Activated naive CD8-positive, alpha-beta T cell treated with anti-CD3 and anti-CD28 coated beads, Interleukin-2, amount 50 U/mL, for 24 hours (primary cell): ENCODE results near the gene PRR5L.
A peak's percentile ranks its signal among the peaks of the same experiment; 100 is the strongest.

ENCODE experiments used
- ATAC-seq: fragments of 150-1000 bp; cut with Tn5 transposase; one replicate; pipeline ENCODE4 v1.10.0; 2021
- DNase-seq: peaks from one replicate; pipeline ENCODE4 v3.0.0; 2021
- H3K27ac Mint-ChIP-seq: one replicate; pipeline ENCODE4 v1.8.0; 2021; ENCODE audit warnings: mild to moderate bottlenecking, mixed read lengths
- H3K27me3 Mint-ChIP-seq: one replicate; pipeline ENCODE4 v1.8.0; 2021; ENCODE audit warnings: mixed read lengths
- H3K36me3 Mint-ChIP-seq: one replicate; pipeline ENCODE4 v1.8.0; 2021; ENCODE audit warnings: low read depth, mixed read lengths
- H3K4me1 Mint-ChIP-seq: one replicate; pipeline ENCODE4 v1.8.0; 2021; ENCODE audit warnings: mixed read lengths
- H3K4me3 Mint-ChIP-seq: one replicate; pipeline ENCODE4 v1.8.0; 2021; ENCODE audit warnings: mild to moderate bottlenecking, moderate library complexity, mixed read lengths
- H3K9me3 Mint-ChIP-seq: one replicate; pipeline ENCODE4 v1.8.0; 2021; ENCODE audit warnings: mixed read lengths

PRR5L gene

DNA sequence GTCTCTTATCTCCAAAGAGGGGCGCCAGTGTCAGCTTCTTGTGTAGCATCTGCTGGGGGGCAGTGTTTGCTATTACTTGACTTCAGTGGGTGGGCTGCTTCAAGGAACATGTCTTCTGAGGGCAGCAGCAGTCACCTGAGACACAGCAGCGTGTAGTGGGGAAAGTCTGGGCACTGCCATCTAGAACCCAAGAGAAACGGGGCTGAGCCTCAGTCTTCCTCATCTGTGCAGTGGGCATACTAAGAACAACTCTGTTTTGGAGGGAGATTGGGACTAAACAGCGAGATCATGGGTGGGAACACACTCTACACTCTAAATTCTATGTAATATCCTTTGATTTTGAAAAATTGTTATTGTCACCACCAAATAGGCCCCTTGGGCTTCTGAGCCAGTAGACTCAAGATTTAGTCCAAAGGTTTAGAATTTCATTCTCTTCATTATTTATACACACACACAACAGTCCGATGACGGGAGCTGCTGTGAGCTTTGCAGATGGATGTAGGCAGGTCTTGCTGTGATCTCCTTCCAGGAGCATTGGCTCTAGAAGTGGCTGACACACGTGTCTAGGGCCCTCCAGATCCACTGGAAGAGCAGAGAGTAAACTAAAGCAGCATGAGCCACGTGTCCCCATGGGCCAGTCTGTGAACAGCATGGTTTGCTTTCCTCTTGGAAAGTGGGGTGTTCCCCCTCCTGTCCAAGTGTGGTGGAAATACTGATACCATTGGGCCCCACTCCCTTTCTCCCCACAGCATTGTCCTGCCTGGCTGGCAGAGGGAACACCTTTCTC is 162.2 kb downstream of the PRR5L start:
- H3K9me3 Mint-ChIP-seq: no peaks in the 10 kb centered on the region
- ATAC-seq (no peak), DNase-seq (no peak)
- peaks cover 2% of the 10 kb centered on the region for H3K36me3 Mint-ChIP-seq
- H3K27me3 Mint-ChIP-seq: no peaks in the 10 kb centered on the region
- no peak overlapping the region for H3K27ac Mint-ChIP-seq
- peaks cover 10% of the 10 kb centered on the region for H3K4me1 Mint-ChIP-seq
- H3K4me3 Mint-ChIP-seq: no peak overlapping the region

DNA sequence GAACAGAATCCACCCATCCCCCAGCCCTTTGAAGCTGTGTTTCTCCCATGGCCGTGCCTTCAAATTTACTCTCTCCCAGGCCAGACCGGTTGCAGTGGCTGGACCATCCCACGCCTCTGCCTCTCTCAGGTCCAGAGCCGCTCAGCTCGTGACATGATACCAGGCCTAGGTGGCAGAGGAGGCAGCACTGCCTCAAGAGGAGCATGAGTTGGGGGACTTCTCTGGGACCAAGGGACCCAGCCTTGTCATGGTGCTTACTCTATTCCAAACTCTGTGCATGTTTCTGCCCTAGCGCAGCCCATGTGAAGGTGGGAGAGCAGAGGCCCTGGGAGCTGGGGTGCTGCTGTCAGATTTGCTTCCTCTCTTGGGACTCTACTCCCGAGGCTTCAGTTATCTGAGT is 163.0 kb downstream of the PRR5L start:
- Mint-ChIP-seq H3K36me3 (peaks cover 2% of the 10 kb centered on the region), H3K4me1 (peaks cover 6% of the 10 kb centered on the region), H3K27me3 (no peaks in the 10 kb centered on the region), H3K27ac (no peak overlapping the region), H3K9me3 (no peaks in the 10 kb centered on the region), H3K4me3 (no peak overlapping the region)
- ATAC-seq (no peak), DNase-seq (no peak)

DNA sequence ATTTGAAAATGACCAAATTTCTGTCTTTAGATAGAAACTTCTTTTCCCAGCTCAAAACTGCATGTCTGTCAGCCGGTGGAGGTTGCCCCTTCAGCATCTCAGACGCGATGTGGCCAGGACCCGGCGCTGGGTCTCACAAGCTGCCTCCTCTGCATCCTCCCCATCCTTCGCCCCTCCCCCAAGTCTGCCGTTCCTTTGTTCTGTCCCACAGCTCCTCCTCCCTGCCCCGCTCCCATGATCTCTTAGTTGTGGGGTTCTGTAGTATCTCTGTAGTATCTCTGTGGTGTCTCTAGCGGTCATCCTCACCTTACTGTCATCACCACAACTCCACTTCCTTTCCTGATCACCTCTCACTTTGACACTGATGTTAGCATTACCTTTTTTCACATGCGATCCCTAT is 164.1 kb downstream of the PRR5L start:
- Mint-ChIP-seq H3K27ac (no peak overlapping the region), H3K4me3 (no peak overlapping the region), H3K36me3 (peaks cover 2% of the 10 kb centered on the region), H3K4me1 (peaks cover 6% of the 10 kb centered on the region), H3K27me3 (no peaks in the 10 kb centered on the region), H3K9me3 (no peaks in the 10 kb centered on the region)
- ATAC-seq (no peak), DNase-seq (no peak)

DNA sequence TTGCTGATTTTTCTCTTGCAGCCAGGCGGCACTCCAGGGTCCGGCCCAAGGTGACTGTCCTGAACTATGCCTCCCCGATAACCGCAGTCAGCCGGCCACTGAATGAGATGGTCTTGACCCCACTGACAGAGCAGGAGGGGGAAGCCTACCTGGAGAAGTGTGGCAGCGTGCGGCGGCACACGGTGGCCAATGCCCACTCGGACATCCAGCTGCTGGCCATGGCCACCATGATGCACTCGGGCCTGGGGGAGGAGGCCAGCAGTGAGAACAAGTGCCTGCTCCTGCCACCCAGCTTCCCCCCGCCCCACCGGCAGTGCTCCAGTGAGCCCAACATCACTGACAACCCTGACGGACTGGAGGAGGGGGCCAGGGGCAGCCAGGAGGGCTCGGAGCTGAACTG is 166.2 kb downstream of the PRR5L start:
- H3K36me3 Mint-ChIP-seq: peaks cover 3% of the 10 kb centered on the region
- H3K4me3 Mint-ChIP-seq: no peak overlapping the region
- H3K9me3 Mint-ChIP-seq: no peaks in the 10 kb centered on the region
- no peaks in the 10 kb centered on the region for H3K27me3 Mint-ChIP-seq
- peaks cover 8% of the 10 kb centered on the region for H3K4me1 Mint-ChIP-seq
- no peak overlapping the region for H3K27ac Mint-ChIP-seq
- DNase-seq (no peak), ATAC-seq (no peak)

DNA sequence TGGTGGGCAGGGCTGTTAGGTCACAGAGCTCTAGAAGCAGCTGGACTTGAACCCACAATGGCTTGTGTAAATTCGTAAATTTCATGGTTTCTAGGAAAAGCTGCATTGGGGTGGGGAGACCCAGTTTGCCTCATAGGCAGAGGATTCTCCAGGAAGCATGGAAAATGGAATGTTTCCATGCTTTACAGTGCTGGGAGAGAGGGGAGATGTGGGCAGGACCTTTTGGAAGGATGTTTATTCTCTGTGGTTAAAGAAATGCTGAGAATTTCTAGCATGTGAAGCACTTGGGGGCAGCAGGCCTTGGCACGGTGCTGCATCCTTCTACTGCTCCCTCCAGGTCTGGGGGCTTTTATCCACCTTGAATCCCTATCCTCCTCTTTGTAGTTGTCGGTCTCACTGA is 167.7 kb downstream of the PRR5L start:
- no peaks in the 10 kb centered on the region for H3K9me3 Mint-ChIP-seq
- no peak overlapping the region for H3K4me3 Mint-ChIP-seq
- H3K27me3 Mint-ChIP-seq: no peaks in the 10 kb centered on the region
- peaks cover 3% of the 10 kb centered on the region for H3K36me3 Mint-ChIP-seq
- peaks cover 8% of the 10 kb centered on the region for H3K4me1 Mint-ChIP-seq
- DNase-seq (no peak), ATAC-seq (no peak)
- H3K27ac Mint-ChIP-seq: no peak overlapping the region

DNA sequence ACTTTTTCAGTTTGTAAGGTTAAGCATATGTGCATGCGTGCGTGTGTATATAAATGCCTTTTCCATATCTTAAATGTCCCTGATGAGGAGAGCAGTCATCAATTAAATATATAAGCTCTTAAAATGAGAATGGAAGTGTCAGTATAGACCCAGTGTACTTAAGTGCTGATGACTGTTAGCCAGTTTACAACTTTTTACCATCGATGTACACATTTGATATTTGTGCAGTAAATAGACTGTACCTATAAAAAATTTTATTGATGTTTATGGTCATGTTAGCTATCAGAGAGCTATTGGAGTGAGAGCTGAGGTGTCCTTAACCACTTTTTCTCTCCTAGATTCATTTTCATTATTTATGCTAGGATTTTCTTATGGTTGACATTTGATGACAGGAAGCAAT is 168.6 kb downstream of the PRR5L start:
- ATAC-seq: no peak
- no peaks in the 10 kb centered on the region for H3K9me3 Mint-ChIP-seq
- H3K4me1 Mint-ChIP-seq: peaks cover 8% of the 10 kb centered on the region
- no peaks in the 10 kb centered on the region for H3K27me3 Mint-ChIP-seq
- no peak overlapping the region for H3K4me3 Mint-ChIP-seq
- no peak for DNase-seq
- H3K27ac Mint-ChIP-seq: no peak overlapping the region
- H3K36me3 Mint-ChIP-seq: peaks cover 3% of the 10 kb centered on the region

DNA sequence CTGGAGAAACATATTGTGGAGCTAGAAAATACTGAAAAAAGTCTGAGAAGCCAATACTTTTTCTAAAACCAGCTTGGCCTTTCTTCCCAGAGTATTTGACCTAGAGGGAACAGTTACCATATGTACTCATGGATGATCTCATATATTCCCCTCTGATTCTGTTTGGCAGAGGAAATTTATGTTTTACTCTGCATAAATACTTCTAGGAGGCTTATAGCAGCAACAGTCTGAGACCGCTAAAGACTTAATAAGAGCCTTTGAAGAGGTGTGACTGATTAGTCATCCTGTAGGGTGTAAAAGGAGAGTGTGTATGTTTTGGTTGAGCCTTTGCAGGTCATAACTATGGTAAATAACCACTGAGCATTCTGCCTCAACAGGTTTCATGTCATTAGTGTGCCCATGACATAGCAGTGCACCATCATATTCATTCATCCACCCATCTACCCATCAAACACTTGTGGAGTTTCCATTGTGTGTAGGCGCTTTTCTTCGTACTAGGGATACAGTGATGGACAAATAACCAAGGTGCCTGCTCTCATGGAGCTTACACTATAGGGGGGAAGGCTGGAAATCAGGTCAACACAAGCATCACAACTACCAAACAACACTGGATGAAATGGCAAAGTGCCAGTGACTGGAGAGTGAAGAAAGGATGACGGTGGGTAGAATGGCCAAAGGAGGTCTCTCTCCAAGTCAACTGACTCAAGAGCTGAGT is 169.5 kb downstream of the PRR5L start:
- Mint-ChIP-seq H3K27me3 (no peaks in the 10 kb centered on the region), H3K4me3 (no peak overlapping the region), H3K36me3 (peaks cover 3% of the 10 kb centered on the region), H3K27ac (no peak overlapping the region), H3K9me3 (no peaks in the 10 kb centered on the region), H3K4me1 (peaks cover 2% of the 10 kb centered on the region)
- DNase-seq (no peak), ATAC-seq (peak; percentile 62)

DNA sequence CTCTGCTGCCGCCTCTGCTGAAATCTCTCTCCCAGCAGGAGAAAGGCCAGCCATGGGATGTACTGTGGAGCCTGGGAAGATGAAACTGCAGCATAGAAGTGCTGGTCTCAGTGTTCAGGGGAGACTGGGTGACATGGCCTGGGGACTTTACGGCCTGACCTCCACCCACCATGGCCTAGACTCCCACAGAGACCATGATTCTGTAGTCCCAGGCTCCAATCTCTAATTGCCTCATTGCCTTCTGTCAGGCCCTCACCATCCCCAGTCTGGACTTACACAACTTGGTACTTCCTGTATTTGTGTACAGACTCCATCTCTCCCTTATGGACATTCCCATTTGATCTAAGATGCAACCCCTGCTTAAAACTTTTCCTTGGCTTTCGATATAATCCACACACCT is 170.9 kb downstream of the PRR5L start:
- peaks cover 3% of the 10 kb centered on the region for H3K36me3 Mint-ChIP-seq
- DNase-seq (no peak), ATAC-seq (no peak)
- no peaks in the 10 kb centered on the region for H3K9me3 Mint-ChIP-seq
- peaks cover 2% of the 10 kb centered on the region for H3K4me1 Mint-ChIP-seq
- H3K27me3 Mint-ChIP-seq: no peaks in the 10 kb centered on the region
- H3K27ac Mint-ChIP-seq: no peak overlapping the region
- H3K4me3 Mint-ChIP-seq: no peak overlapping the region

DNA sequence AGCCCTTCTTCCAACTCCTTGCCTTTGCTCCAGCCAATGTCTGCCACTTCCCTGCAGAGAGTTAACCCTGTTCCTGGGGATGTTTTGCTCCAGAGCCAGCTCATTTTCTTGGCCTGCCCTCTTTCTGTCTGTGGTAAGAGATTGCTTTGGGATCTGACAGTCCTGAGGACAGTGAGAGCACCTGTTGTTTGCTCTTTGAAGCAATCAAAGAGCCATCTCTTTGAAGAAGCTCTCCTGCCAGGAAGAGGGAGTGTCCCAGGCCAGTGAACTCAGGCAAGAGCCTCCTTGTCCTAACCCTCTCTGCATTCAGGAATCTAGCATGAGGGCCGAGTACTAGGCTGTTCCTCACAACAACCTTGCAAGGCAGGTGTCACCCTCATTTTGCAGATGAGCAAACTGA is 171.8 kb downstream of the PRR5L start:
- DNase-seq: no peak
- ATAC-seq: no peak
- H3K9me3 Mint-ChIP-seq: no peaks in the 10 kb centered on the region
- no peaks in the 10 kb centered on the region for H3K27me3 Mint-ChIP-seq
- H3K36me3 Mint-ChIP-seq: peaks cover 3% of the 10 kb centered on the region
- peaks cover 2% of the 10 kb centered on the region for H3K4me1 Mint-ChIP-seq
- H3K27ac Mint-ChIP-seq: no peak overlapping the region
- no peak overlapping the region for H3K4me3 Mint-ChIP-seq

DNA sequence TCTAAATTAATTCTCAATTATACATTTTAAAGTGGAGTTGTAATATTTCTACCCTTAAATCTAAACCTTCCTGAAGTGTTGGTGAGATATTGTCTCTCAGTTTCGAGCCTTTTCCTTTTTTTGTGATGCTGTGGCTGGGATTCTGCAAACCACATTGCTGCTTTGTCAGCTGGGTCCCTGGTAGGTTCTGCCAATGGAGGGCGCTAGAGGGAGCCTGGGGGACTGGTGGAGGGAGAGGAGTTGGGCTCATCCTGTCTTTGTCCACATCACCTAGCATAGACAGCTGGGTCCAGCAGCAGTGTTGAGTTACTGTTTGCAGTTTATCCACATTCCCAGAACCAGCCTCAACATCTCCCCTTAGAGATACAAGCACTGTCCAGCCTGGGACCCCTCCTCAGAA is 173.0 kb downstream of the PRR5L start:
- Mint-ChIP-seq H3K36me3 (peaks cover 3% of the 10 kb centered on the region), H3K4me1 (peaks cover 2% of the 10 kb centered on the region), H3K9me3 (no peaks in the 10 kb centered on the region), H3K27ac (no peak overlapping the region), H3K27me3 (no peaks in the 10 kb centered on the region), H3K4me3 (no peak overlapping the region)
- DNase-seq (peak; percentile 26), ATAC-seq (no peak)

DNA sequence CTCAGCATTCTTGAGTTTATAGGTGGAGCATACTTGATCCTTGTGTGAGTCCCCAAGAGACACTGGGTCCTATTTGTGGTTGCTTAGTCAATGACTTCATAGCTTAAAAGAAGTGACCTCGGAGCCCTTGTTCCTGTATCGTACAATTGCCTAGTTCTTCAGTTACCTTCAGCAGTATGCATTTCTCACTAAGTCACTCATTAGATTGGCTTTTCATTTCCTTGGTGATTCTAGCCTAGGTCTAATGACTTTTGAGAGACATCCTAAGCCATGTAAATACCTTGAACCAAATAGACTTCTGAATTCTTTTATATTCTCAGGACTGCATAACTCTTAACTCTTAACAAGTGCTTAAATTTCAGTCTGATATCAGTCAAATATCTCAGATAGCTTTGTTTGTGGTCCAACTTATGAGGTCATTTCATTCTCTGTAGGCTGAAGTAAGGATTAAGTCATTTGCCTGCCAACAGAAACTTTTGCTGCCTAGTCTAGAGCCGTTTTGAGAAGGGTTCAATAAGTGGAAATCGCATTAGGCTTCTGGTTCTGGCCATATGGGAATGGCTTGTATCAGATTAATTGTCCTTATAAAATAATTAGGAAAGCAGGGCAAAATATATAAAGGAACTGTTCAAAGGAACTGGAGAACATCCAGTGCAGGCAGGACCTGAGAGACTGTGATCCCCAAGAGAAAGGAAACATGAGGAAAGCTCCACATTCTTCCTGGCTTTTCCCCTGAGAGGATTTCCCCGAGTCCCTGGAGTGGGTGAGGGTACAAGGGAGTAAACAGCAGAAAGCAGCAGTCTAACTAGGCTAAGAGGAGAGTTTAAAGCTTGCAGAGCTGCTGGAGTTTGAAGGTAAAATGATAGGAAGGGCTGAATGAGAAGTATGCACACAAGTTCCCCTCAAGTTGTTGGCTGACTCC is 174.1 kb downstream of the PRR5L start:
- Mint-ChIP-seq H3K36me3 (peaks cover 3% of the 10 kb centered on the region), H3K27me3 (no peaks in the 10 kb centered on the region), H3K4me3 (no peak overlapping the region), H3K4me1 (peaks cover 2% of the 10 kb centered on the region), H3K9me3 (no peaks in the 10 kb centered on the region), H3K27ac (no peak overlapping the region)
- DNase-seq (no peak), ATAC-seq (no peak)

DNA sequence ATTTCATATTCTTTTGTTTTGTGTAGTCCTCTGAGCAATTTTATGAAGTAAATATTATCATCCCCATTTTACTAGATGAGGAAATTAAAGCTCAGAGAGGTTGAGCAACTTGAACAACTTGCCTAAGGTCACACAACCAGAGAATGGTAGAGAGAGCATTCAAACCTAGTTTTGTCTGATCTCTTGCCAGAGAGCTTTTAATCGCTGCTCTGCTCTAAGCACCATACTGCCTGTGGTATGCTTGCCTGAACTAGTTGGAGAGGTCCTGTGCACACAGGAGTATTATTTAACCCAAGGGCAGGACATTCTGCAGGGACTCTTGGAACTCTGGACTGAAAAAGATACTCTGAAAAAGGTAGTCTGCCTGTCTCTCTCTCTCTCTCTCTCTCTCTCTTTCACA is 175.5 kb downstream of the PRR5L start:
- H3K4me1 Mint-ChIP-seq: no peaks in the 10 kb centered on the region
- no peaks in the 10 kb centered on the region for H3K36me3 Mint-ChIP-seq
- no peaks in the 10 kb centered on the region for H3K27me3 Mint-ChIP-seq
- H3K4me3 Mint-ChIP-seq: no peak overlapping the region
- no peak overlapping the region for H3K27ac Mint-ChIP-seq
- no peak for ATAC-seq
- DNase-seq: no peak
- H3K9me3 Mint-ChIP-seq: no peaks in the 10 kb centered on the region

DNA sequence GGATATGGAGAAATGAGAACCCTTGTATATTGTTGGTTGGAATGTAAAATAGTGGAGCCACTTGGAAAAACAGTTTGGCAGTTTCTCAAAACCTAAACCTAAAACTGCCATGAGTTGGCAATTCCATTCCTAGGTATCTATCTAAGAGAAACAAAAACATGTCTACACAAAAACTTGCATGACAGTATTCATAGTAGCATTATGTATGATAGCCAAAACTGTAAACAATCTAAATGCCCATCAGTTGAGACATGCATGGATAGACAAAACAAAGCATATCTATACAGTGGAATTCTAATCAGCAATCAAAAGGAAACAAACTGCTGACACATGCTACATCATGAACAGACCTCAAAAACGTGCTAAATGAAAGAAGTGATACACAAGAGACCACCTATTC is 179.1 kb downstream of the PRR5L start:
- no peaks in the 10 kb centered on the region for H3K27me3 Mint-ChIP-seq
- no peak overlapping the region for H3K27ac Mint-ChIP-seq
- DNase-seq: no peak
- no peak for ATAC-seq
- no peak overlapping the region for H3K4me3 Mint-ChIP-seq
- H3K4me1 Mint-ChIP-seq: no peaks in the 10 kb centered on the region
- H3K36me3 Mint-ChIP-seq: no peaks in the 10 kb centered on the region
- no peaks in the 10 kb centered on the region for H3K9me3 Mint-ChIP-seq

DNA sequence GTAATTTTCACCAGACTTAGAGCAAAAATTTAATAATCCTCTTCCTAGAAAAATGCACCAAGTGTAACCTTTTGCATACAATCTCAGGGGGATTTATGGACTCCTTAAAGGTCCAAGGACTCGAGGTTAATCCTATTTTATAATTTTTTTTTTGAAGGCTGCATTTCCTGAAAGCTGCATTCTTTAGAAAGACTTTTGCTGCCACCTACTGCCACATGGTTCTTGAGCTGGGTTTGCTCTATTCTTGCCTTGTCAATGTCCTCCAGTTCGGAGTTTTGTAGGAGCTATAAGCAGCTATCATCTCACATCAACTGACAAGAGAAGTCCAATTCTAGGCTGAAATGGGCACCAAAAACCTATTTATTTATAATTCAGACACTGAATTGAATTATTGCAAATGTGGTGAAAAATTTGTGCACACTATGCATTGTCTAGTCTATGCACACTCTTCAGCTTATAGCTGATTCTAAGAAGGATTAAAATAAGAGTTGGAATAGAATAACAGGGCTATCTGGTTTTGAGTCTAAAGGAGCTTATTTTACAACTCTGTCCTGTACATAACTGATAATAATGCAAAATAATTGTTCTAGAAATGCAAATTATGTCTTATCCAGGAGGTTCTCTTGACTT is 182.7 kb downstream of the PRR5L start:
- Mint-ChIP-seq H3K9me3 (peaks cover 4% of the 10 kb centered on the region), H3K4me3 (no peak overlapping the region), H3K36me3 (peaks cover 6% of the 10 kb centered on the region), H3K27ac (no peak overlapping the region), H3K4me1 (peaks cover 4% of the 10 kb centered on the region), H3K27me3 (no peaks in the 10 kb centered on the region)
- ATAC-seq: no peak
- peak; percentile 21 for DNase-seq
